ENCODE results near the gene MAP7D1. TPM values are rescaled to one million over a fixed set of nuclear protein-coding genes. Genes with fewer than 3 reads are reported as not detected.

The MAP7D1 gene
- total RNA-seq, 3 donors from 2014 or later (not counting 1 experiment from before 2014, with no cell fraction given) = 213 to 232 (median 230) TPM

DNA sequence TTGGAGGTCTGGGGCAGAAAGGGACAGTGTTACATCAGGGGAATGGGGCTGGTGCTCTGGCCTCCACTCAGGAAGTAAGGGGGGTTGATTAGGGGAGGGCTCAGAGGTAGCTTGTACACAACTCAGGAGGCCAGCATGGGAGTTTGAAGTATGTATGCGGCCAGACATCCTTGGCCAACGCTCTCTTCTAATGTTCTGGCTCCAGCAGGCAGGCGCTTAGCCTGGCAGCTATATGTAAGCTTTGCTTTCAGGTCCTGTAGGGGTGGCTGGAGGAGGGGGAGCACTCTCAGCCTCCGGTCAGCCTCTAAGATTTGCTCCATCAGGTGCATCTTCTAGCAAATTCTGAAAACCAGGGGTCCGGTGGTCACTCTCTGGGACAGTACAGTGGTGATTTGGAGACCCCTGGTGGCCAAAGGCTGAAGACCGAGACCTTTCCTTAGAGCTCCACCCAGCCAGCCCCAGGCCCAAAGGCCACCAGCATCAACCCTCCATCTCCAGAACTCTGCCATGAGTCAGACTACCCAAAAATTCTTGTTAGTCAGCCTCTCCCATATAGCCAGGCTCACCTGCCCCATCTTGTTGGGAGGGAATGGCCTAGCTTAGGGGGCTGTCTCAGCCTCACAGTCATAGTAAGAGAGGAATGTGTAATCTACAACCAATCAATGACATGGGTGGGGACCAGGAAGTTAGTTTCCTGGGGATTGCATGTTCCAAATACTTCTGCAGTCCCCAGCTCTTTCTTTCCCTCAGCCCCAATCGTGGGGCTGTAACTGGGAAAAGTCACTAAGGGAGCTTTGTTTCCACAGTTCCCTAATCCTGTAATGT is 21.2 kb upstream of the MAP7D1 start:
- peaks cover 31% of the 10 kb centered on the region for H3K36me3 ChIP-seq (ENCODE audit: control insufficient read depth, insufficient read depth, low read length)
- TF ChIP-seq, protein P1, sequence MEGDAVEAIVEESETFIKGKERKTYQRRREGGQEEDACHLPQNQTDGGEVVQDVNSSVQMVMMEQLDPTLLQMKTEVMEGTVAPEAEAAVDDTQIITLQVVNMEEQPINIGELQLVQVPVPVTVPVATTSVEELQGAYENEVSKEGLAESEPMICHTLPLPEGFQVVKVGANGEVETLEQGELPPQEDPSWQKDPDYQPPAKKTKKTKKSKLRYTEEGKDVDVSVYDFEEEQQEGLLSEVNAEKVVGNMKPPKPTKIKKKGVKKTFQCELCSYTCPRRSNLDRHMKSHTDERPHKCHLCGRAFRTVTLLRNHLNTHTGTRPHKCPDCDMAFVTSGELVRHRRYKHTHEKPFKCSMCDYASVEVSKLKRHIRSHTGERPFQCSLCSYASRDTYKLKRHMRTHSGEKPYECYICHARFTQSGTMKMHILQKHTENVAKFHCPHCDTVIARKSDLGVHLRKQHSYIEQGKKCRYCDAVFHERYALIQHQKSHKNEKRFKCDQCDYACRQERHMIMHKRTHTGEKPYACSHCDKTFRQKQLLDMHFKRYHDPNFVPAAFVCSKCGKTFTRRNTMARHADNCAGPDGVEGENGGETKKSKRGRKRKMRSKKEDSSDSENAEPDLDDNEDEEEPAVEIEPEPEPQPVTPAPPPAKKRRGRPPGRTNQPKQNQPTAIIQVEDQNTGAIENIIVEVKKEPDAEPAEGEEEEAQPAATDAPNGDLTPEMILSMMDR (IDR thresholded peaks at IDR 0.05) = peak; percentile 26
- WGBS (ENCODE audit: insufficient coverage) = 74% methylated on average over 7 of the region's 7 CpGs
- H3K9me3 ChIP-seq (ENCODE audit: control insufficient read depth, insufficient read depth, low read length) = no peaks in the 10 kb centered on the region
- no peak overlapping the region for H3K4me3 ChIP-seq (ENCODE audit: low read length)
- intact Hi-C loops (cut with micrococcal nuclease) = no loop called here
- Mint-ChIP-seq H3K4me3 (no peak overlapping the region), H3K4me1 (peaks cover 0 to 3% of the 10 kb centered on the region in 2 donors), H3K9me3 (no peaks in the 10 kb centered on the region), H3K27me3 (ENCODE audit: low read depth in 2 of 2) (no peaks in the 10 kb centered on the region), H3K27ac (peak overlapping the region in 1 of 2 donors; percentile 48), H3K36me3 (no peaks in the 10 kb centered on the region)
- peak in 1 of 2 donors; percentile 58 for DNase-seq
- H3K27ac ChIP-seq (ENCODE audit: low read length) = no peak overlapping the region
- ATAC-seq = peak in 2 of 3 donors; percentile 60
- no peaks in the 10 kb centered on the region for H3K27me3 ChIP-seq (ENCODE audit: control insufficient read depth, insufficient read depth, low read length)
- no peaks in the 10 kb centered on the region for H3K4me1 ChIP-seq (ENCODE audit: control insufficient read depth, insufficient read depth, low read length)

DNA sequence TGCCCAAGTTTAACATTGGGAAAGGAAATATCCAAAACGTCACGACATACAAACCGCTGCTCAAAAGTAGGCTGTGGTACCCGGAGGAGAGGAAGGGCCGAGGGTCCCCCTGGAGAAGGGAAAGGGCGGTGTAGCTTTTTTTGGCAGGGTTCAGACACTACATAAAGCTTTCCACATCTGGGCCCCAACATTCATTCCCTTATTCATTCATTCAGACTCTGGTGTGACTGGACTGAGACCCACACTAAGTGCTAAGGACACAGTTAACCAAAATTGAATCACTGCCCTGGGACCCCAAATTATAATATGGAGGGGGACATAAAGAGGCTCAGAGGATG is 20.7 kb upstream of the MAP7D1 start:
- Histone ChIP-seq H3K27me3 (ENCODE audit: control insufficient read depth, insufficient read depth, low read length) (no peaks in the 10 kb centered on the region), H3K9me3 (ENCODE audit: control insufficient read depth, insufficient read depth, low read length) (no peaks in the 10 kb centered on the region), H3K4me3 (ENCODE audit: low read length) (no peak overlapping the region), H3K36me3 (ENCODE audit: control insufficient read depth, insufficient read depth, low read length) (peaks cover 32% of the 10 kb centered on the region), H3K4me1 (ENCODE audit: control insufficient read depth, insufficient read depth, low read length) (no peaks in the 10 kb centered on the region), H3K27ac (ENCODE audit: low read length) (no peak overlapping the region)
- peaks cover 0 to 8% of the 10 kb centered on the region in 2 donors for H3K4me1 Mint-ChIP-seq
- H3K4me3 Mint-ChIP-seq = no peak overlapping the region
- TF ChIP-seq, protein P1 (IDR thresholded peaks at IDR 0.05) = no peak
- no peaks in the 10 kb centered on the region for H3K36me3 Mint-ChIP-seq
- H3K27ac Mint-ChIP-seq = peak overlapping the region in 1 of 2 donors; percentile 48
- DNase-seq (no peak), ATAC-seq (no peak)
- intact Hi-C loops (cut with micrococcal nuclease) = no loop called here
- 84% methylated on average over 5 of the region's 6 CpGs for WGBS (ENCODE audit: insufficient coverage)
- H3K9me3 Mint-ChIP-seq = no peaks in the 10 kb centered on the region
- H3K27me3 Mint-ChIP-seq (ENCODE audit: low read depth in 2 of 2) = no peaks in the 10 kb centered on the region

DNA sequence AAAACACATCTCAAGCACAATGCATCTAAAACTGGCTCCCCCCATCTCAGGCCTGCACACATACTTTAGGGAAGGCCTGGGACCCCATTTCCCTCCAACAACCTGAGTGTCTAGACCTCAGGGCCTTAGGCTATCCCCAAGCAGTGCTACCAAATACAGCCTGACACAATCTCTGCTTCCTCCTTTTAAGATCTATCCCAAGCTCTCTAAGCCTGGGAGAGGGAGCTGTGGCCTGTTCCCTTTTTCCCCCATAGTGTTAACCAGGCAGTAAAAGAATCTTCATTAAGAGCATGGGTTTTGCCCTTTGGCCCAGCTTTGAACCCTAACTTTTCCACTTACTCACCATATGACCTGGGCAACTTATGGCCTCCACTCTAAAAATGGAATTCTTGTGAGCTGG is 20.2 kb upstream of the MAP7D1 start:
- H3K4me1 Mint-ChIP-seq = peaks cover 0 to 8% of the 10 kb centered on the region in 2 donors
- DNase-seq = no peak
- no peaks in the 10 kb centered on the region for H3K4me1 ChIP-seq (ENCODE audit: control insufficient read depth, insufficient read depth, low read length)
- H3K27ac ChIP-seq (ENCODE audit: low read length) = no peak overlapping the region
- peak overlapping the region in 1 of 2 donors; percentile 48 for H3K27ac Mint-ChIP-seq
- no peak overlapping the region for H3K4me3 Mint-ChIP-seq
- no peaks in the 10 kb centered on the region for H3K9me3 Mint-ChIP-seq
- H3K4me3 ChIP-seq (ENCODE audit: low read length) = no peak overlapping the region
- intact Hi-C loops (cut with micrococcal nuclease) = no loop called here
- no peaks in the 10 kb centered on the region for H3K9me3 ChIP-seq (ENCODE audit: control insufficient read depth, insufficient read depth, low read length)
- no peak for ATAC-seq
- no peaks in the 10 kb centered on the region for H3K27me3 ChIP-seq (ENCODE audit: control insufficient read depth, insufficient read depth, low read length)
- TF ChIP-seq, protein P1 (IDR thresholded peaks at IDR 0.05) = no peak
- no peaks in the 10 kb centered on the region for H3K36me3 Mint-ChIP-seq
- H3K27me3 Mint-ChIP-seq (ENCODE audit: low read depth in 2 of 2) = no peaks in the 10 kb centered on the region
- H3K36me3 ChIP-seq (ENCODE audit: control insufficient read depth, insufficient read depth, low read length) = peaks cover 32% of the 10 kb centered on the region

DNA sequence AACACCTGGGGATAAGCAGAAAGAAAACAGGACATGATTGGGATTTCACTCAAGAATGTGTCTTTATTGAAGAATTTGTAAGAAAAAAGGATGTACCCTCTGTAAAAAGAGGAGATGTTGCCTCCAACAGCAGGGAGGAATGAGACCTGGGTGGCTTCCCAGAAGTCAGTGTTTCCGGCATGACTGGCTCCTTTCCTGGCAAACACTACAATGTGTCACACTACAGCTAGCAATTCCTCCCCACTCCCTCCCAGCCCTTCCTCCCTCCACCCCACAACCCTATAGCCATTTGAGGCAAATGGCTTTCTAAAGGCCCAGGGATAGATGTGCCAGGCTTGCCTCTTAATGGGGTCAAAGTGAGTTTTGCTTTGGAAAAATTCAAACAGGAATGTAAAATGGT is 19.4 kb upstream of the MAP7D1 start:
- peaks cover 0 to 8% of the 10 kb centered on the region in 2 donors for H3K4me1 Mint-ChIP-seq
- no peak overlapping the region for H3K27ac Mint-ChIP-seq
- no peaks in the 10 kb centered on the region for H3K9me3 Mint-ChIP-seq
- peaks cover 32% of the 10 kb centered on the region for H3K36me3 ChIP-seq (ENCODE audit: control insufficient read depth, insufficient read depth, low read length)
- no peak overlapping the region for H3K27ac ChIP-seq (ENCODE audit: low read length)
- DNase-seq (no peak), ATAC-seq (no peak)
- H3K9me3 ChIP-seq (ENCODE audit: control insufficient read depth, insufficient read depth, low read length) = no peaks in the 10 kb centered on the region
- H3K36me3 Mint-ChIP-seq = no peaks in the 10 kb centered on the region
- H3K4me3 ChIP-seq (ENCODE audit: low read length) = no peak overlapping the region
- no peaks in the 10 kb centered on the region for H3K27me3 ChIP-seq (ENCODE audit: control insufficient read depth, insufficient read depth, low read length)
- WGBS (ENCODE audit: insufficient coverage) = 100% methylated on average over 1 of the region's 1 CpG
- H3K4me1 ChIP-seq (ENCODE audit: control insufficient read depth, insufficient read depth, low read length) = no peaks in the 10 kb centered on the region
- intact Hi-C loops (cut with micrococcal nuclease) = no loop called here
- no peaks in the 10 kb centered on the region for H3K27me3 Mint-ChIP-seq (ENCODE audit: low read depth in 2 of 2)
- TF ChIP-seq, protein P1 (IDR thresholded peaks at IDR 0.05) = no peak
- no peak overlapping the region for H3K4me3 Mint-ChIP-seq
